K562 (cell line): Measurements from ENCODE around the gene MYO1E. TPM values are rescaled to one million over a fixed set of nuclear protein-coding genes. Genes with fewer than 3 reads are reported as not detected.

ENCODE experiments used
- ATAC-seq: fragments of 200-7000 bp; cut with Tn5 transposase; 3 replicates; pipeline ENCODE4 v1.9.1; 2020; ENCODE audit warnings: moderate library complexity
- BruUV-seq: library from RNA; stranded (reverse); fragments of 400-500 nt; replicated peaks from 2 replicates; lab custom pipeline; 2021; lab: Mats Ljungman, UMichigan
- CTCF ChIA-PET: fragments of 300-600 bp; formaldehyde crosslinking; extraction: SDS; loops from one replicate; lab custom pipeline; 2021; ENCODE audit warnings: low intra/inter-chr PET ratio; lab: Yijun Ruan, JAX
- POLR2A ChIA-PET: fragments of 300-600, 350-650 bp; sonication (Branson Sonifier 250); formaldehyde crosslinking; extraction: SDS; loops from one replicate; lab custom pipeline; 2021; ENCODE audit warnings: antibody characterized with exemption, inconsistent platforms; lab: Yijun Ruan, JAX
- DNase-seq, 4 experiments: peaks; one replicate each; pipeline versions ENCODE4 v3.0.0 to v3.0.0-alpha.2; 2011 to 2018; ENCODE audit warnings: low spot score in 3 of 4, mixed read lengths in 3 of 4; ENCODE audit errors: extremely low read depth in 1 of 4
- FAIRE-seq: peaks from 2 replicates; lab custom pipeline; 2011; peaks lifted over from hg19 to GRCh38; lab: Jason Lieb, UNC
- H2AFZ ChIP-seq: 2 replicates; pipeline ENCODE4 v1.6.0; 2011; ENCODE audit warnings: low read depth, low read length, control low read depth, inconsistent platforms
- H3K27ac ChIP-seq: fragments of 200-600 bp; 3 replicates; pipeline ENCODE4 v1.8.0; 2011; ENCODE audit warnings: low read depth, mild to moderate bottlenecking, control low read depth, inconsistent platforms, low read length, moderate library complexity, mixed read lengths; ENCODE audit errors: extremely low read depth
- H3K27me3 ChIP-seq, 2 experiments: fragments of 300-600 bp in 1 of 2; 2 replicates in 1 of 2; 3 replicates in 1 of 2; pipeline versions ENCODE4 v1.6.0 to v1.8.0; 2011; ENCODE audit warnings: inconsistent platforms in 2 of 2, low read length in 2 of 2, mild to moderate bottlenecking in 1 of 2, mixed read lengths in 1 of 2, moderate library complexity in 1 of 2; ENCODE audit not compliant: control insufficient read depth in 2 of 2, insufficient read depth in 2 of 2
- H3K36me3 ChIP-seq: fragments of 300-600 bp; 3 replicates; pipeline ENCODE4 v1.8.0; 2011; ENCODE audit warnings: mild to moderate bottlenecking, low read length, inconsistent platforms; ENCODE audit not compliant: control insufficient read depth, insufficient read depth
- H3K4me1 ChIP-seq, 2 experiments: fragments of 200-600 bp in 1 of 2; replicated peaks in 1 of 2; 2 replicates in 1 of 2; 3 replicates in 1 of 2; pipeline versions ENCODE4 v1.5.1 to v1.8.0; 2011; ENCODE audit warnings: inconsistent platforms in 2 of 2, low read length in 2 of 2, mild to moderate bottlenecking in 1 of 2, mixed read lengths in 1 of 2, moderate library complexity in 1 of 2; ENCODE audit not compliant: control insufficient read depth in 2 of 2, insufficient read depth in 2 of 2
- H3K4me2 ChIP-seq: 2 replicates; pipeline ENCODE4 v1.6.1; 2011; ENCODE audit warnings: low read length, control low read depth, inconsistent platforms, mixed read lengths; ENCODE audit not compliant: insufficient read depth
- H3K4me3 ChIP-seq: fragments of 200-600 bp; sonication (generic), shearing (Covaris generic); 2 replicates; pipeline ENCODE4 v1.5.1; 2016; ENCODE audit warnings: control low read depth, inconsistent platforms
- H3K79me2 ChIP-seq: fragments of 200-600 bp; 3 replicates; pipeline ENCODE4 v1.8.0; 2011; ENCODE audit warnings: low read length, inconsistent platforms; ENCODE audit not compliant: control insufficient read depth, insufficient read depth
- H3K9ac ChIP-seq, 2 experiments: 2 replicates each; pipeline versions ENCODE4 v1.6.0 to v1.6.1; 2011; ENCODE audit warnings: low read depth in 2 of 2, low read length in 2 of 2, control low read depth in 1 of 2, inconsistent platforms in 1 of 2, mild to moderate bottlenecking in 1 of 2, mixed read lengths in 1 of 2; ENCODE audit not compliant: insufficient read depth in 1 of 2
- H3K9me1 ChIP-seq: one replicate; pipeline ENCODE4 v1.6.0; 2011; ENCODE audit warnings: inconsistent platforms, mild to moderate bottlenecking, low read length, moderate library complexity; ENCODE audit not compliant: control insufficient read depth, insufficient read depth
- H3K9me3 ChIP-seq: replicated peaks from 2 replicates; pipeline ENCODE4 v1.5.1; 2011; ENCODE audit warnings: low read depth, low read length, inconsistent platforms; ENCODE audit not compliant: control insufficient read depth, insufficient read depth
- H4K20me1 ChIP-seq: replicated peaks from 2 replicates; pipeline ENCODE4 v1.6.1; 2011; ENCODE audit warnings: low read length, inconsistent platforms, mixed read lengths; ENCODE audit not compliant: control insufficient read depth, insufficient read depth
- GTF2A2 ChIP-seq: IDR thresholded peaks from 2 replicates; pipeline ENCODE4 v1.6.1; 2016; ENCODE audit warnings: mild to moderate bottlenecking, missing genetic modification characterization, missing compliant biosample characterization
- NONO ChIP-seq, 2 experiments: fragments of 200-400 bp in 1 of 2; fragments of 450-650 bp in 1 of 2; formaldehyde crosslinking in 1 of 2; IDR thresholded peaks; 2 replicates each; pipeline ENCODE4 v1.6.1; 2017; ENCODE audit warnings: low read depth in 2 of 2, mild to moderate bottlenecking in 2 of 2, moderate library complexity in 2 of 2, low read length in 1 of 2
- ZKSCAN8 ChIP-seq: fragments of 200-800 bp; sonication (Bioruptor generic); IDR thresholded peaks from 2 replicates; pipeline ENCODE4 v1.6.1; 2016; ENCODE audit warnings: missing genetic modification characterization, missing compliant biosample characterization
- ZNF384 ChIP-seq: IDR thresholded peaks from 2 replicates; pipeline ENCODE4 v1.6.1; 2012; ENCODE audit warnings: low read depth, low read length, improper control_type of control experiment
- ZNF764 ChIP-seq: fragments of 250-450 bp; sonication (Bioruptor Pico); IDR thresholded peaks from 2 replicates; pipeline ENCODE4 v1.4.0; 2020; ENCODE audit warnings: low read depth, mild to moderate bottlenecking, moderate library complexity
- in situ Hi-C: fragments of 300-500 bp; cut with MboI; formaldehyde crosslinking; loops from 4 replicates; pipeline ENCODE4 v1.15.0; 2018; ENCODE audit warnings: inconsistent platforms, mixed read lengths
- intact Hi-C: fragments of 100-400 bp; cut with micrococcal nuclease; formaldehyde crosslinking; loops from 2 replicates; pipeline ENCODE4 v1.14.2; 2022
- polyA plus RNA-seq, 8 experiments: library from polyadenylated mRNA; depleted of rRNA in 4 of 8; stranded (reverse) in 5 of 8; unstranded in 3 of 8; fragments of >200 nt; fragmentation: Nextera tagmentation in 2 of 8; fragmentation: Illumina TruSeq in 1 of 8; extraction: Ambion mirVana in 2 of 8; extraction: Trizol in 1 of 8; gene quantifications; 2 replicates each; pipeline versions ENCODE4 v1.2.1 to v1.2.3, GENCODE V29; 2011 to 2014; ENCODE audit warnings: inconsistent platforms in 1 of 8, missing spikeins in 1 of 8
- total RNA-seq, 7 experiments: library from RNA; depleted of rRNA in 6 of 7; stranded (reverse); fragments of >200 nt in 6 of 7; fragmentation: Illumina TruSeq in 2 of 7; extraction: Trizol in 2 of 7; gene quantifications; 2 replicates each; pipeline versions ENCODE4 v1.2.1 to v1.2.3, GENCODE V29; 2011 to 2021; ENCODE audit warnings: low replicate concordance in 1 of 7
- TF ChIP-seq, protein P1 (sequence below), 2 experiments: fragments of 450-650 bp; IDR thresholded peaks; 2 replicates each; pipeline ENCODE4 v1.6.1; 2016
- TF ChIP-seq, protein P2 (sequence below): IDR thresholded peaks from 2 replicates; pipeline ENCODE4 v1.6.1; 2011; ENCODE audit not compliant: insufficient read length; ENCODE audit errors: extremely low read depth
- TF ChIP-seq, protein P3 (sequence below): fragments of 250-450 bp; sonication (Bioruptor Pico); IDR thresholded peaks from 2 replicates; pipeline ENCODE4 v1.9.0; 2021; ENCODE audit warnings: mild to moderate bottlenecking, inconsistent platforms
- TF ChIP-seq, protein P4 (sequence below): IDR thresholded peaks from 2 replicates; pipeline ENCODE4 v1.6.1; 2014; ENCODE audit warnings: antibody characterized with exemption

The MYO1E gene
- total and polyA plus RNA-seq, 9 of the 15 experiments (the other 6 are each of a cell fraction or from before 2014, with no cell fraction given): under 0.01 to 0.44 (median 0.01) TPM; not detected in 6

DNA sequence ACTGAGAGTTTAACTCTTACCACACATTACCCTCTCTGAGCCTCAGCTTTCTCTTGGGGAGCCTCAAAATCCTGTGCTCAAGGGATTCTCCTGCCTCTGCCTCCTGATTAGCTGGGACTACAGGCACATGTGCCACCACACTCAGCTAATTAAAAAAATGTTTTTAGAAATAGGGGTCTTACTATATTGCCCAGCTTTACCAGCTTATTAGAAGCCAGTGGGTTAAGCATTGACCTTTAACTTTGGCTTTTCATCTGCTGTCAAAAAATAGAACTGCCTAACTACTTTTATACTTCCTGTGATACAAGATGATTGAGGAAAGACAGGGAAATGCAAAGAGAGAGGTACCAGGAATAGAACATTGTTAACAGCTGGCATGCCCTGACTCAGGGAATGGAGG is 27.3 kb downstream of the MYO1E start:
- ChIA-PET CTCF (no interaction called here), POLR2A (no interaction called here)
- no peak for ATAC-seq
- Histone ChIP-seq H3K9ac (no peak overlapping the region), H3K9me1 (no peaks in the 10 kb centered on the region), H3K9me3 (no peaks in the 10 kb centered on the region), H2AFZ (no peak overlapping the region), H3K4me3 (no peak overlapping the region), H3K36me3 (no peaks in the 10 kb centered on the region), H3K27ac (no peak overlapping the region), H3K4me1 (no peaks in the 10 kb centered on the region), H3K27me3 (peaks cover 5 to 15% of the 10 kb centered on the region in 2 experiments; a peak in 3 of 5 replicates), H4K20me1 (no peaks in the 10 kb centered on the region), H3K4me2 (no peak overlapping the region), H3K79me2 (no peaks in the 10 kb centered on the region)
- in situ Hi-C loops (no loop called here), intact Hi-C loops (no loop called here)
- TF ChIP-seq ZKSCAN8 (no peak), ZNF764 (CRISPR knock-in tag) (no peak), ZNF384 (no peak), NONO (IDR thresholded peaks at IDR 0.05; ENCODE audit: low read depth in 2 of 2, low read length in 1 of 2) (no peak), GTF2A2 (tag) (no peak)
- TF ChIP-seq, protein P1, sequence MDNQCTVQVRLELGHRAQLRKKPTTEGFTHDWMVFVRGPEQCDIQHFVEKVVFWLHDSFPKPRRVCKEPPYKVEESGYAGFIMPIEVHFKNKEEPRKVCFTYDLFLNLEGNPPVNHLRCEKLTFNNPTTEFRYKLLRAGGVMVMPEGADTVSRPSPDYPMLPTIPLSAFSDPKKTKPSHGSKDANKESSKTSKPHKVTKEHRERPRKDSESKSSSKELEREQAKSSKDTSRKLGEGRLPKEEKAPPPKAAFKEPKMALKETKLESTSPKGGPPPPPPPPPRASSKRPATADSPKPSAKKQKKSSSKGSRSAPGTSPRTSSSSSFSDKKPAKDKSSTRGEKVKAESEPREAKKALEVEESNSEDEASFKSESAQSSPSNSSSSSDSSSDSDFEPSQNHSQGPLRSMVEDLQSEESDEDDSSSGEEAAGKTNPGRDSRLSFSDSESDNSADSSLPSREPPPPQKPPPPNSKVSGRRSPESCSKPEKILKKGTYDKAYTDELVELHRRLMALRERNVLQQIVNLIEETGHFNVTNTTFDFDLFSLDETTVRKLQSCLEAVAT (IDR thresholded peaks at IDR 0.05): no peak
- TF ChIP-seq, protein P2, sequence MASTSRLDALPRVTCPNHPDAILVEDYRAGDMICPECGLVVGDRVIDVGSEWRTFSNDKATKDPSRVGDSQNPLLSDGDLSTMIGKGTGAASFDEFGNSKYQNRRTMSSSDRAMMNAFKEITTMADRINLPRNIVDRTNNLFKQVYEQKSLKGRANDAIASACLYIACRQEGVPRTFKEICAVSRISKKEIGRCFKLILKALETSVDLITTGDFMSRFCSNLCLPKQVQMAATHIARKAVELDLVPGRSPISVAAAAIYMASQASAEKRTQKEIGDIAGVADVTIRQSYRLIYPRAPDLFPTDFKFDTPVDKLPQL: no peak
- TF ChIP-seq, protein P3, sequence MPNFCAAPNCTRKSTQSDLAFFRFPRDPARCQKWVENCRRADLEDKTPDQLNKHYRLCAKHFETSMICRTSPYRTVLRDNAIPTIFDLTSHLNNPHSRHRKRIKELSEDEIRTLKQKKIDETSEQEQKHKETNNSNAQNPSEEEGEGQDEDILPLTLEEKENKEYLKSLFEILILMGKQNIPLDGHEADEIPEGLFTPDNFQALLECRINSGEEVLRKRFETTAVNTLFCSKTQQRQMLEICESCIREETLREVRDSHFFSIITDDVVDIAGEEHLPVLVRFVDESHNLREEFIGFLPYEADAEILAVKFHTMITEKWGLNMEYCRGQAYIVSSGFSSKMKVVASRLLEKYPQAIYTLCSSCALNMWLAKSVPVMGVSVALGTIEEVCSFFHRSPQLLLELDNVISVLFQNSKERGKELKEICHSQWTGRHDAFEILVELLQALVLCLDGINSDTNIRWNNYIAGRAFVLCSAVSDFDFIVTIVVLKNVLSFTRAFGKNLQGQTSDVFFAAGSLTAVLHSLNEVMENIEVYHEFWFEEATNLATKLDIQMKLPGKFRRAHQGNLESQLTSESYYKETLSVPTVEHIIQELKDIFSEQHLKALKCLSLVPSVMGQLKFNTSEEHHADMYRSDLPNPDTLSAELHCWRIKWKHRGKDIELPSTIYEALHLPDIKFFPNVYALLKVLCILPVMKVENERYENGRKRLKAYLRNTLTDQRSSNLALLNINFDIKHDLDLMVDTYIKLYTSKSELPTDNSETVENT (CRISPR knock-in tag): no peak
- TF ChIP-seq, protein P4, sequence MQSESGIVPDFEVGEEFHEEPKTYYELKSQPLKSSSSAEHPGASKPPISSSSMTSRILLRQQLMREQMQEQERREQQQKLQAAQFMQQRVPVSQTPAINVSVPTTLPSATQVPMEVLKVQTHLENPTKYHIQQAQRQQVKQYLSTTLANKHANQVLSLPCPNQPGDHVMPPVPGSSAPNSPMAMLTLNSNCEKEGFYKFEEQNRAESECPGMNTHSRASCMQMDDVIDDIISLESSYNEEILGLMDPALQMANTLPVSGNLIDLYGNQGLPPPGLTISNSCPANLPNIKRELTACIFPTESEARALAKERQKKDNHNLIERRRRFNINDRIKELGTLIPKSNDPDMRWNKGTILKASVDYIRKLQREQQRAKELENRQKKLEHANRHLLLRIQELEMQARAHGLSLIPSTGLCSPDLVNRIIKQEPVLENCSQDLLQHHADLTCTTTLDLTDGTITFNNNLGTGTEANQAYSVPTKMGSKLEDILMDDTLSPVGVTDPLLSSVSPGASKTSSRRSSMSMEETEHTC: no peak
- no peak for DNase-seq
- no TSS peak for BruUV-seq
- FAIRE-seq: no peak
